A549 (cell line): ENCODE data around the gene CTNND2. TPM values are rescaled to one million over a fixed set of nuclear protein-coding genes. Genes with fewer than 3 reads are reported as not detected.

Source experiments
- ATAC-seq, 2 experiments: fragments of 200-7000 bp in 1 of 2; fragments of >200 bp in 1 of 2; cut with Nextera tagmentation in 1 of 2; cut with Tn5 transposase in 1 of 2; 3 replicates each; pipeline versions ENCODE4 v1.8.0 to v1.9.1; 2018 to 2020; ENCODE audit warnings: mild to moderate bottlenecking in 1 of 2, moderate library complexity in 1 of 2
- CTCF ChIA-PET: fragments of 300-600 bp; sonication (Branson Sonifier 250); formaldehyde crosslinking; extraction: SDS; loops from one replicate; lab custom pipeline; 2021; ENCODE audit warnings: antibody characterized with exemption, inconsistent platforms; lab: Yijun Ruan, JAX
- POLR2A ChIA-PET: fragments of 350-600 bp; formaldehyde crosslinking; extraction: SDS; loops from one replicate; lab custom pipeline; 2021; ENCODE audit warnings: antibody characterized with exemption, inconsistent platforms; lab: Yijun Ruan, JAX
- DNase-seq, 2 experiments: peaks; one replicate each; pipeline versions ENCODE4 v3.0.0 to v3.0.0-alpha.2; 2011 to 2016; ENCODE audit warnings: low read depth in 1 of 2, low spot score in 1 of 2
- FAIRE-seq: peaks from 2 replicates; lab custom pipeline; 2011; peaks lifted over from hg19 to GRCh38; lab: Jason Lieb, UNC
- H3K27ac ChIP-seq, 2 experiments: fragments of >200 bp; sonication (Bioruptor Twin); formaldehyde crosslinking; 3 replicates each; pipeline ENCODE4 v1.5.1; 2016 to 2017
- H3K4me1 ChIP-seq: fragments of >200 bp; sonication (Bioruptor Twin); formaldehyde crosslinking; 3 replicates; pipeline ENCODE4 v1.6.1; 2016
- H3K4me2 ChIP-seq: fragments of >200 bp; sonication (Bioruptor Twin); formaldehyde crosslinking; 3 replicates; pipeline ENCODE4 v1.6.1; 2016
- H3K4me3 ChIP-seq: fragments of >200 bp; sonication (Bioruptor Twin); formaldehyde crosslinking; 3 replicates; pipeline ENCODE4 v1.5.1; 2016
- H3K9me3 ChIP-seq: fragments of >200 bp; sonication (Bioruptor Twin); formaldehyde crosslinking; 3 replicates; pipeline ENCODE4 v1.6.1; 2016
- ATOH8 ChIP-seq: fragments of 250-450 bp; sonication (Bioruptor Pico); IDR thresholded peaks from 2 replicates; pipeline ENCODE4 v1.5.0; 2020; ENCODE audit warnings: low read depth, mild to moderate bottlenecking, moderate library complexity
- BCL3 ChIP-seq: fragments of >200 bp; sonication (Bioruptor Twin); formaldehyde crosslinking; IDR thresholded peaks from 3 replicates; pipeline ENCODE4 v1.6.1; 2016
- BHLHE40 ChIP-seq: IDR thresholded peaks from 2 replicates; pipeline ENCODE4 v1.6.1; 2012; ENCODE audit warnings: low read depth, low read length, inconsistent platforms
- CHD2 ChIP-seq: fragments of 150-350 bp; IDR thresholded peaks from 2 replicates; pipeline ENCODE4 v1.6.1; 2014; ENCODE audit warnings: low read length; ENCODE audit not compliant: partially characterized antibody
- CHD4 ChIP-seq: fragments of 200-600 bp; sonication (generic); IDR thresholded peaks from 2 replicates; pipeline ENCODE4 v1.6.1; 2016; ENCODE audit warnings: antibody characterized with exemption, mild to moderate bottlenecking, borderline replicate concordance
- CTCF ChIP-seq: fragments of >200 bp; sonication (Bioruptor Twin); formaldehyde crosslinking; IDR thresholded peaks from 3 replicates; pipeline ENCODE4 v1.5.1; 2016
- E2F6 ChIP-seq: IDR thresholded peaks from 2 replicates; pipeline ENCODE4 v1.6.1; 2012; ENCODE audit warnings: low read depth, borderline replicate concordance
- EHF ChIP-seq: fragments of 250-450 bp; sonication (Bioruptor Pico); IDR thresholded peaks from 2 replicates; pipeline ENCODE4 v1.5.0; 2020; ENCODE audit warnings: mild to moderate bottlenecking
- EP300 ChIP-seq, 2 experiments: fragments of >200 bp; sonication (Bioruptor Twin); formaldehyde crosslinking; IDR thresholded peaks; 2 replicates in 1 of 2; 3 replicates in 1 of 2; pipeline ENCODE4 v1.6.1; 2016 to 2017
- ESRRA ChIP-seq: fragments of 150-350 bp; IDR thresholded peaks from 2 replicates; pipeline ENCODE4 v1.6.1; 2014; ENCODE audit warnings: mild to moderate bottlenecking, low read length, borderline replicate concordance
- GATA3 ChIP-seq: IDR thresholded peaks from 2 replicates; pipeline ENCODE4 v1.6.1; 2012; ENCODE audit warnings: borderline replicate concordance
- HOXA7 ChIP-seq: fragments of 250-450 bp; sonication (Bioruptor Pico); IDR thresholded peaks from 2 replicates; pipeline ENCODE4 v1.5.0; 2020; ENCODE audit warnings: mild to moderate bottlenecking, moderate library complexity
- HOXB5 ChIP-seq: fragments of 250-450 bp; sonication (Bioruptor Pico); IDR thresholded peaks from 2 replicates; pipeline ENCODE4 v1.5.0; 2020; ENCODE audit warnings: mild to moderate bottlenecking, moderate library complexity
- KDM5A ChIP-seq: fragments of 200-600 bp; sonication (generic); IDR thresholded peaks from 2 replicates; pipeline ENCODE4 v1.6.1; 2016; ENCODE audit warnings: antibody characterized with exemption, mild to moderate bottlenecking
- NPAS2 ChIP-seq: fragments of 250-450 bp; sonication (Bioruptor Pico); IDR thresholded peaks from 2 replicates; pipeline ENCODE4 v1.8.0; 2022; ENCODE audit warnings: mild to moderate bottlenecking, moderate library complexity, borderline replicate concordance
- PBX3 ChIP-seq: IDR thresholded peaks from 2 replicates; pipeline ENCODE4 v1.6.1; 2012
- RAD21 ChIP-seq, 2 experiments: fragments of >200 bp in 1 of 2; sonication (Bioruptor Twin) in 1 of 2; formaldehyde crosslinking in 1 of 2; IDR thresholded peaks in 1 of 2; conservative IDR thresholded peaks in 1 of 2; 2 replicates in 1 of 2; 3 replicates in 1 of 2; pipeline ENCODE4 v1.6.1; 2012 to 2018; ENCODE audit warnings: inconsistent platforms in 1 of 2
- RCOR1 ChIP-seq: fragments of 150-350 bp; IDR thresholded peaks from 2 replicates; pipeline ENCODE4 v1.6.1; 2014; ENCODE audit warnings: antibody characterized with exemption, low read length, low read depth
- SMC3 ChIP-seq: fragments of >200 bp; sonication (Bioruptor Twin); formaldehyde crosslinking; IDR thresholded peaks from 3 replicates; pipeline ENCODE4 v1.6.1; 2018; ENCODE audit warnings: inconsistent platforms
- USF2 ChIP-seq: fragments of 450-650 bp; IDR thresholded peaks from 2 replicates; pipeline ENCODE4 v1.6.1; 2014; ENCODE audit warnings: antibody characterized with exemption
- whole genome bisulfite sequencing: methylation state at CpG from one replicate; pipeline ENCODE4 v1.1.6; 2017; ENCODE audit errors: missing lambda C conversion rate; 5-methylcytosine and 5-hydroxymethylcytosine counted together
- polyA plus RNA-seq, 4 experiments: library from polyadenylated mRNA; depleted of rRNA in 3 of 4; stranded (reverse); fragments of >200 nt; fragmentation: RNase III in 1 of 4; extraction: RNeasy Plus Mini Kit Qiagen cat#74134 plus additional on column Dnase treatment in 1 of 4; gene quantifications; 2 replicates in 3 of 4; 3 replicates in 1 of 4; pipeline ENCODE4 v1.2.3, GENCODE V29; 2011 to 2017

The CTNND2 gene
- polyA plus RNA-seq, 2 of the 4 experiments (the other 2 are of a cell fraction), result not detected

GRCh38 chr5:11324521-11325289 lies 579.5 kb downstream of the CTNND2 start:
- CTCF ChIA-PET, result no interaction called here
- H3K27ac ChIP-seq, result no peak overlapping the region
- TF ChIP-seq GATA3 (no peak), BCL3 (no peak), RCOR1 (no peak), E2F6 (no peak), CHD2 (no peak), BHLHE40 (no peak), HOXA7 (CRISPR knock-in tag) (no peak), ATOH8 (CRISPR knock-in tag) (no peak), EHF (CRISPR knock-in tag) (no peak), USF2 (no peak), PBX3 (no peak), ESRRA (no peak), NPAS2 (no peak), KDM5A (no peak), EP300 (IDR thresholded peaks at IDR 0.05) (no peak), SMC3 (no peak), RAD21 (conservative IDR thresholded peaks at IDR 0.05 in 1 of 2, IDR thresholded peaks at IDR 0.05 in 1 of 2) (no peak), HOXB5 (CRISPR knock-in tag) (no peak), CHD4 (no peak)
- TF ChIP-seq, all 56 proteins: peak for 0
- DNase-seq (no peak), FAIRE-seq (no peak), ATAC-seq (no peak)
- Histone ChIP-seq H3K4me1 (no peaks in the 10 kb centered on the region), H3K4me2 (no peak overlapping the region), H3K9me3 (no peaks in the 10 kb centered on the region), H3K4me3 (no peak overlapping the region)
- POLR2A ChIA-PET, result no interaction called here
- WGBS, result 7% methylated on average over 5 of the region's 5 CpGs

- Histone ChIP-seq H3K4me2 (no peak overlapping the region), H3K27ac (no peak overlapping the region), H3K4me1 (no peaks in the 10 kb centered on the region), H3K9me3 (no peaks in the 10 kb centered on the region), H3K4me3 (no peak overlapping the region)
- WGBS, result 19% methylated on average over 4 of the region's 4 CpGs
- DNase-seq (no peak), FAIRE-seq (no peak), ATAC-seq (no peak)
- ChIA-PET CTCF (interaction anchor here (0.7 kb wide), 1 partner anchor 85 kb away, joined by 3 read pairs; no protein-coding TSS in a partner anchor), POLR2A (no interaction called here)
- TF ChIP-seq CTCF (no peak), HOXA7 (CRISPR knock-in tag) (no peak)
These were observed 580.5 kb downstream of the CTNND2 start for GRCh38 chr5:11323761-11324160.
